Ishikawa (cell line): ENCODE data around the gene ATRNL1.

ENCODE experiments used
- CREB1 ChIP-seq: IDR thresholded peaks from 2 replicates; pipeline ENCODE4 v1.6.1; 2012; ENCODE audit warnings: low read depth
- EP300 ChIP-seq: IDR thresholded peaks from 2 replicates; pipeline ENCODE4 v1.6.1; 2012; ENCODE audit warnings: borderline replicate concordance
- NFIC ChIP-seq: IDR thresholded peaks from 2 replicates; pipeline ENCODE4 v1.6.1; 2012
- RAD21 ChIP-seq: IDR thresholded peaks from 2 replicates; pipeline ENCODE4 v1.6.1; 2012; ENCODE audit warnings: low read depth
- TEAD4 ChIP-seq: IDR thresholded peaks from 2 replicates; pipeline ENCODE4 v1.6.1; 2012
- YY1 ChIP-seq: IDR thresholded peaks from 2 replicates; pipeline ENCODE4 v1.6.1; 2012; ENCODE audit warnings: low read depth
- ZBTB7A ChIP-seq: IDR thresholded peaks from 2 replicates; pipeline ENCODE4 v1.6.1; 2012; ENCODE audit warnings: low read depth
- TF ChIP-seq, protein P1 (sequence below): IDR thresholded peaks from 2 replicates; pipeline ENCODE4 v1.6.1; 2012

DNA sequence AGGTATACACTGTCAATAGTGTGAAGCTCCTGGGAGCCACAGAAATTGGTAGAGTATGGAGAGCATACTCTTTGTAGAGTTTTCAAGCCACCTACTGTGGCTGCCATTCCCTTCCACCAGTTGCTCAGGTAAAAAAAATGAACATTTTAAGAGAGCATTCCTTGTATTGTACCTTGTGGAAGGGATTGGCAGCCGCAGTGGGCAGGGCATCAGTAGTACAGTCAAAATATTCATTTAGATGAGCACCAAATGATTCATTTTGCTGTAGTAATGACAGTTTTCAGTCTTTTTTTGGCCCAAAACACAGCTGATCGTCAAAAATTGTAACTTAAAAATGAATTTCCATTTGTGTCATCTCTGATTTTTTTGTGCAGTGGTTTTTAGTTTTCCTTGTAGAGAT is 304.9 kb downstream of the ATRNL1 start:
- TF ChIP-seq ZBTB7A (no peak), NFIC (no peak), CREB1 (no peak), YY1 (no peak), RAD21 (no peak), TEAD4 (no peak), EP300 (no peak)
- TF ChIP-seq, protein P1, sequence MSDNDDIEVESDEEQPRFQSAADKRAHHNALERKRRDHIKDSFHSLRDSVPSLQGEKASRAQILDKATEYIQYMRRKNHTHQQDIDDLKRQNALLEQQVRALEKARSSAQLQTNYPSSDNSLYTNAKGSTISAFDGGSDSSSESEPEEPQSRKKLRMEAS: no peak
